GM19023 (cell line): ENCODE data around the gene UBE2N.
"Not testable (repeated sequence)": the region's sequence is repeated elsewhere in the genome, so short reads cannot be mapped to it uniquely, and the experiment has no call there.

Source experiments
- ATAC-seq: cut with Tn5 transposase; IDR thresholded peaks from one replicate; pipeline ENCODE4 v1.9.1; 2021; ENCODE audit warnings: mild to moderate bottlenecking, moderate library complexity; ENCODE audit not compliant: unreplicated experiment

Gene UBE2N

DNA sequence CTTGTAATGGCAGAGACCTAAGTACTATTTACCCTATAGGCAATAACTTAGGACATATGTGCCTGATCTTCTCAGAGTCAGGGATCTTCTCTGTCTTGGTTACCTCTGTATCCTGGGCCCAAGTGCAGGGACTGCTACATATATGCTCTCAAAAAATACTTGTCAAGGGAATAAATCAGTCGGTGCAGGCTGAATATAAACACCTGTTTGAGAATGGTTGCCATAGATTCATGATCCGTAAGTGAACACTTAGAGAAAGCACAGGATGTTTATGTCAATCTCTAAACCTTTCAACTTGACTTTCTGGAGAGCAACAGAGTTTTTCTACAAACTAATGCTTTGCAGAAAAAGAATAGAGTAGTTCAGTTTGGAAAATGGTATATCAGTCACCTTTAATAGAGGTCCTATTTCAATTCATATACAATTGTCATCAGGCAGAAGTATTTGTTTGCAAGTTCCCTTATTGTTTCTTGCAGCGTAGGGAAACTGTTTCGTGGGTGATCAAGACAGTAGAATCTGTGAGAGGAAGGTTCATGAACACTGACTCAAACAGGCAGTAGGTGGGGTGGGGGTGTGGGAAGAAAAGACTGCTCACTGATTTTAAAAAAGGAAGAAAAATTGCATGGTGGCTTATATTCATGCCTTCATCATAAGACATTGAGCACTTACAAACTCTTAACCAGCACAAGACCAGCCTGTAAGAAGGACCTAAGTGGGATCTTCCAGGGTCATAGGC is 6.0 kb upstream of the UBE2N start:
- ATAC-seq: no peak

DNA sequence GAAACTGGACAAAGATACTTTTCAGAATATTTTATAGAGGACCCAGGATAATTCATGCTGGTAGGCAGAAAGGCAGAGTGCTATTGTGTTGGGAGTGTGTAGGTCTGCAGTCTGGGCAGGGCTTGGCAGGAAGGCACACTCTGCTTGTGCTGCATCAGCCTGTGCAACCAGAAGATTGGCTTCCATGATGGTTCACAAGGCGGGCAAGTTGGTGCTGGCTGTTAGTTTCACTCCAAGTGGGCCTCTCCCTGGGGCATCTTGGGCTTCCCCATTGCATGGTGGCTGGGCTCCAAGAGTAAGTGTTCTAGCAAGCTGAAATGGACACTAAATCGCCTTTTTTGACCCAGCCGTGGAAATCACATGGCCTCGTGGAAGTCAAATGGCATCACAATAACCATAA is 1.8 kb upstream of the UBE2N start:
- ATAC-seq: no peak

DNA sequence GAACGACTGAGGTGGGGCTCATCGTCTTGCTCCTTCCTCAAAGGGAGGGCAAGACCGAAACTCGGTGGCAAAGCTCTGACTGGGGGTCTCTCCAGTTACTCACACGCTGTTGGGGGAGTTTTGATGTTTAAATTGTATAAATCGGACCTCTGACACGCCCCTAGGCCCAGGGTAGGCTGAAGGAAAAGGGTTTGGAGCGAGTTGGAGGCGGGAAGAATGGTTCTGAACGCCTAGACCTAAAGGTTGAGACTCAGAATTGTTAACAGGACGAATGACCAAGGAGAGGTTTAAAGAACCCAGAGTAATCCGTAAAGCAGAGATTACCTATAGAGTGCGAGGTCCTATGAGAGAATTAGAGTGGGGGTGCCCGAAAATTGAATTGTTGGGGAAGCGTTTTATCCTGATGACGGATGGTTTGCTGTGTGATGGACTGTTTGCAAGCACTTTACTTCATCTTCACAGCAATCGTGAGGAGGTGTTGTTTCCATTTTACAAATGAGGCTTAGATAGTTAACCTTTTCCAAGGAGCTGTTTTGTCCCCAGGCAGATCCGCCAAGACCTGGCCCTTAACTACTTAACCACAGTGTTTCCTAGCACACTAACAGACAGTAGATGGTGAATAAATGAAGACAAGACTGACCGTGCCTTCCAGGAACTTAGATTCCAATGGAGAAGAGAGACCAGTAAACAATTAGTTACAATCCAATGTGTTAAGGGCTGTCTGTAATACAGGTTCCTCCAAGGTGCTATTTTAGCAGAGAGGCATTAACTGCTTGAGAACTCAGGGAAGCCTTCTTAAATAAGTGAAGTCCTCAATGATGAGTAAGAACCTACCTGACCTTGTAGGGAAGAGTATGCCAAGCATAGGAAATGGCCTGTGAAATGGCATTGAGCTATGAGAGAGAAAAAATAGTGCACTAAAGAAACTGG is 929 bp upstream of the UBE2N start:
- ATAC-seq: peak; percentile 1

DNA sequence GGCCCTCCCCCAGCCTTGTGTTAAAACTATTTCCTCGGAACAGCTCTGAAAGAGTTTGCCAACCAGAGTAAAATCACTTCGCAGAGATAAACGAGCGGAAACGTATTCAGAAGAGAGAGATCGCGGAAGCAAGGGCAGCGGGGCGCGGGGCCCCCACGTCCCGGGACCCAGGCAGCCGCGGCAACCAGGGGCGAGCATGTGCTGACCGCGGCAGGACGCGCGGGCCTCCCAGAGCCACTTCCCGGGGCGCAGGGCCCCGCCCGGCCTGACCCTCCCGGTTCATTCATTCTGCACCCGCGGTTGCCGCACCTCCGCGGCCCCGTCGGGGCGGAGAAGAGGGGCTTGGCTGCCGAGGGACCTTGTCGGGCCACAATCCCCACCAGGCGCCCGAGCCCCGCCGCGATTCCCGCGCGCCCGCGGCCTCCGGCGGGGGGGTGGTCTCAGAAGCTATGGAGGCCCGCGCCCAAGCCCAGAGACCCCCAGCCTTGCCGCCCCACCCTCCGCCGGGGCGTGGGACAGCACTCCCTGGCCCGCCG is 598 bp downstream of the UBE2N start:
- ATAC-seq: peak; percentile 8

DNA sequence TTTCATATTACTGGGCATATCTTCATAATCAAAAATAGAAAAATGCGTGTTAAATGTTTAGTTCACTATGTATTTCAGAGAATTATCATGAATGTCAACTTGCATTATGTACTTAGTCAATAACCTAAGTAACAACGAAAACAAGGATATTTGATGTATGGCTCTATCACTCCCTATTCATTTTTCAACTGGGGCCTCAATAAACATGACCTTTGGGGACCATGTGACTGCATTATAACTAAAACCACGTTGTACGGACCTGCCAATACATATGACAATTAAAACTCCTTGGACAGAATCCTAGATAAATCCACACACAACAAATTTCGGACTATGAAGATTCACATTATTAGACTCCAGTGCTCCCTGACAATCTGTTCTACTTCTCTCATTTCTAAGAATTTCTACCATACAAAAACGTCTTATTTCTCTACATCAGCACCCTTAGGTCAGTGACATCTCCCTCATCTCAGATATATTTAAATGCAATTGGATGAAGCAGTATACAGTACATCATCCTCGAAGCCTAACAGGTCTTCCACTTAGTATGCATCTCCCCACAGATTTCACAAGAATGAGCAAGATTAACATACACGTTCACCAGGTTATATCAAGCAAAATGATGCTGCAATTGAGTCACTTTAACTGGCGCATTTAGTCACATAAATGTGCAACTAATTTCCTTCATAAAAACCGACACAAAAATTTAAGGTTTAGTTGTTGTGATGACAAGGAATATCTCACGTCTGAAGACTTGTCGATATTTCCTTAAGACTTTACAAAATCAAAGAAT is 1.5 kb downstream of the UBE2N start:
- no peak for ATAC-seq

DNA sequence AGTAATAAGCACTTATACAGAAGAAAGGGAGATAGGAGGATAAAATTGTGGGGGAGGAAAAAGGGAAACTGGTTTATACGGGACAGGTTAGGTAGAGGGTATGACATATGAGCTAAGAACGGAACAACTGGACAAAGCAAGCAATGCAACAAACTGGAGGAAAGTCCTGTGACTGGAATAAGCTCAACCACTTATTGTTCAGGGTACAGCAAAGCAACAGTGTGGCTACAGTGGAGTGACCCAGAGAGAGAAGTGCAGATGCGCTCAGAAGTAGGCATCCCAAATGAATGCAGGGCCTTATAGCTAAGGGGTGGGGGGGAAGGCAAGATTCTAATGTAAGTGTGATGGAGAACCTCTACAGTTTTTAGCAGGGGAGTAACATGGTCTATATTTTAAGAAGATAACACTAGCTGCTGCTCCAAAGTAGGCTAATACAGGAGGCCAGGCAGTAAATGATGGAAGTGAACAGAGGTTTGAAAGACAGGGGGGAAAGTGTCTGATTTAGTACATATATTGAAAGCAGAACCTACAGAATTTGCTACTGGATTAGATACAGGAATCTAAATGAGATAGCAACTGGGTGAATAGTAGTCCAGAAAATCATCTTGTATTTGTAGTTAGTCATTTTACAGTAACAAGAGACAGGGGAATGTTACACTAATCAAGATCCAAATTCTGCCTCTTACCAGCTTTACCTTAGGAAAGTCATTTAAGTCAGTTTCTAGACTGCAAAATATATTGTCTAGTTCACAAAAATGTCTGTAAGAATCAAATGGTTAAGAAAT is 3.3 kb downstream of the UBE2N start:
- ATAC-seq: no peak

DNA sequence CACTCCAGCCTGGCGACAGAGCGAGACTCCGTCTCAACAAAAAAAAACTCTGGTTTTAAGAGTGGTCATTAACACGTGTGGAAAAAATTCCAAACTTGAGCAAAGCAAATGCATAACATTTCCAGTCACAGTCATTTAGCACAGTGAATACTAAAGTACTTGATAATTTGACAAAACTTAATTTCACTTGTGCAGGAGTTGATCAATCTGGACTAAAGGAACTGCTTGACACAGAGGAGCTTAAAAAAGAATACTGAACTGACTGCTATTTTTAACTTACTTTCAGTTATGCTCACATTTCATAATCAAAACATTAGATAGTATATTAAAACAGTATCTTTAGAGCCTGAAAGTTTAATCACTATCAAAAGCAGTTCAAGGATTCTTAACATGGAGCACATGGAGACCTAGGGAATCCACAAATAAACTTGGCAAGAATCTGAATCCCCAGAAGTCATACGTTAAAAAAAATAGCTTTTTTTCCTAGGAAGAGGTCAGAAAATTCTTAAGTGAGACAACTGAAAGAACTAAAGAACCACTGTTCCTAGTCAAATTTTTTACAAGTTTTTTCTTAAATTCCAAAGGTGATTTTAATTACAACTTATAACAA is 7.4 kb downstream of the UBE2N start:
- no peak for ATAC-seq

DNA sequence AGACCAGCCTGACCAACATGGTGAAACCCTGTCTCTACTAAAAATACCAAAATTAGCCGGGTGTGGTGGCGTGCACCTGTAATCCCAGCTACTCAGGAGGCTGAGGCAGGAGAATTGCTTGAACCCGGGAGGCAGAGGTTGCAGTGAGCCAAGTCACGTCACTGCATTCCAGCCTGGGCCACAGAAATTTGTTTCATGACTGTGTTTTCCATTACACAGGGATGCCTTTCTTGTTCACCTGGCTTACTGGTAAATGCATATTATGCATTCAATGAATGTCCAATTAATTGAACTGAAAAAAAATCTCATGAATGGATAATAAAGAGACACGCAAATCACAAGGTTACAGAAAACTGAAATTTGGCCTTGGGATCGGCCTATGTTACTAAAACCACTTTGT is 9.7 kb downstream of the UBE2N start:
- not testable (repeated sequence) for ATAC-seq

DNA sequence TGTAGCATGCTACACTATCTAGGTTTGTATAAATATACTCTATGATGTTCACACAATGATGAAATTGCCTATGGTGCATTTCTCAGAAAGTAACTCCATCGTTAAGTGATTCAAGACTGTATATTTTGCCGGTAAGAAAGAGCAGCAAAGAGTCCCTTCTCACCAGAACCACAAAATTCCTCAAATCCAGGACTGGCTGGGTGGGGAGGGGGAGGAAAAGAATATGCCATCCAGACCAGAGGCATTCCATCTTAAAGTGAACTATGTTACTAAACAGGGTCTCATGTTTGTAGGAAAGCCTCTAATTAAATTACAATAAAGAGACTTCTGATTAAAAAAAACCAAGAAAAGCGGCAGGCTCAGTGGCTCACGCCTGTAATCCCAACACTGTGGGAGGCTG is 11.5 kb downstream of the UBE2N start:
- ATAC-seq: no peak

DNA sequence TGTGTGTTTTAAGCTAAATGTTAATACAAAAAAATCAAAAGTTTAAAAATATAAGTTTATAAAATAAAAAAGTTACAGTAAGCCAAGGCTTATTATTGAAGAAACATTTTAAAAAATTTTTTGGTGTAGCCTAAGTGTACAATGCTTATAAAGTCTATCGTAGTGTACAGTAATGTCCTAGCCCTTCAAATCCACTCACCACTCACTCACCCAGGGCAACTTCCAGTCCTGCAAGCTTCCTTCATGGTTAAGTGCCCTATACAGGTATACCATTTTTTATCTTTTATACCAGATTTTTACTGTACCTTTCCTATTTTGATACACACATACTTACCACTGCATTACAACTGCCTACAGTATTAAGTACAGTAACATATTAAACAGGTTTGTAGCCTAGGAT is 11.9 kb downstream of the UBE2N start:
- no peak for ATAC-seq

DNA sequence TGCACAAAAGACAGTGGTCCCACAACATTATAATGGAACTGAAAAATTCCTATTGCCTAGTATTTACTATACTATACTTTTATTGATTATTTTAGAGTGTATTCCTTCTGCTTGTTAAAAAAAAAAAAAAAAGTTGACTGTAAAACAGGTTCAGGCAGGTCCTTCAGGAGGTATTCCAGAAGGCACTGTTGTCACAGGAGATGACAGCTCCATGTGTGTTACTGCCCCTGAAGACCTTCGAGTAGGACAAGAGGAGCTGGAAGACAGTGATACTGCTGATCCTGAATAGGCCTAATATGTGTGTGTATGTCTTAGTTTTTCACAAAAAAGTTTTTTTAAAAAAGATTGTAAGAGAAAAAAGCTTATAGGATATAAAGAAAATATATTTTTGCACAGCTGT is 12.3 kb downstream of the UBE2N start:
- no peak for ATAC-seq

DNA sequence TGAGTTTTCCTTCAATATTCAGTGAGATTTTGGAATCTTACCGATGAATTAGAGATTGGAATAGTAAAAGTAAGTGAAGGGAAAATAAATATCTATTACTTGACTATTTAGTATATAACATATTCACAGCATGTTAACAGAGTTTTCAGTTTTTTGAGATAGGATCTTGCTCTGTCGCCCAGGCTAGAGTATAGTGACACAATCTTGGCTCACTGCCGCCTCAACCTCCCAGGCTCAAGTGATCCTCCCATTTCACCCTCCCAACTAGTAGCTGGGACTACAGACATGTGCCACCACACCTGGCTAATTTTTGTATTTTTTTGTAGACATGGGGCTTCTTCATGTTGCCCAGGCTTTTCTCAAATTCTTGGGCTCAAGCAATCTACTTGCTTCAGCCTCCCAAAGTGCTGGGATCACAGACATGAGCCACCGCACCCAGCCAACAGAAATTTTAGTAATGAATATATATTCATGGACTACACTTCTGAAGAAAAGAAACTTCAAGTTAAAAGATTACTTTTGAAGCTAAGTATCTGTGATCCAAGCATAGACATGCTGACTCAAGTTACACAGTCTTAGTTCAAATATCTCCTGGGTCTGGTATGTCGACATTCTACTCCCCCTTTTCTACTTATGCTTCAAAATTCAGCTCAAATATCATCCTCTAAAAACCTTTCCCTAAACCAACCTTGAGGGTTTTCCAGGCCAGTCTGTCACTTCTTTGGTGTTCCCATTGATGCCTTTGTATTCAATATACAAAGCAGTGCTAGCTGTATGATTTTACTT is 13.8 kb downstream of the UBE2N start:
- ATAC-seq: no peak

DNA sequence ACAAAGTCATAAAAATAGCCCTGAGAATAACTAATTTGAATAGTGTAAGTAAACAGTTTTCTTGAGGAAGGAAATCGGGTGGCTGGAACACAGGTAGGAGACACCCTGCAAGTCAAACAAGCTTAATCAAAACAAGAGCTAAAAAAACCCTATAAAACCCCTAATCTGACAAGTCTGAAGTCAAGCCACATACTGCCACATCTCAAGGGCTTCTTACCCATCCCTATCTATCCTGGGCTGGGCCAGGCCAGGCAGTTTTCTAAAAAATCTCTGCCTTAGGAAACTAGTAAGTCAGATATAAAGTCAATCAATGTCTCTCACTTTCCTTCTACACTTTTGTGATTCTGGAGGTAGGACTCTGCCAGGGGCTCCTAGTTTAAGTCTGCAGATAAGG is 15.3 kb downstream of the UBE2N start:
- ATAC-seq: no peak

DNA sequence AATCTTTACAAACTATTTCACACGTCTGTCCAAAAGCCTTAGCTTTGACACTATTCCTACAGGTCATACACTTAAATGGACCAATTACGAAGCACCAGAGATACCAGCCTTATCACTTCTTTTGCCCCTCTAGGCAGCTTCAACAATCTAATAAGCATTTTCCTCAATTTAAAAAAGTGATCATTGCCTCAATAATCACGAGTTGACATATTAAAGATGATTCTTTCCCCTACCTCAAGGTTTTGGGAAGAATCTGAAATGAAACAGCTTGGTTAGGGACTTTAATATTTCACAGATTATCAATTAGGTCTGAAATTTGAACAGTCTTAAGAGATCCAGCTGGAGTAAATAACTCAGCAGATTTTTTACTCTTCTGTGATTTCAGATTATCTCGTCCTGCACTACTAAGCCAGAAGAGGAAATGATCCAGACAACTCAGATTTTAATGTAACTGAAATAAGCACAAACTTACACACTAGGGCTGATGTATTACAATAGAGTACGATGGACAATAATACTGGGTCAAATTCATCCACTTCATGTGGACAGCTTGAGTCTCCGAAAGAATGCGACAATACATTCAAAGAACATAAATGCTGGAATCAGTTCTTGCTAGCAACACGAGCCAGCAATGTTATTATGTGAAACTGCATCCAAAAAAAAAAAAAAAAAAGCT is 15.9 kb downstream of the UBE2N start:
- ATAC-seq: no peak

DNA sequence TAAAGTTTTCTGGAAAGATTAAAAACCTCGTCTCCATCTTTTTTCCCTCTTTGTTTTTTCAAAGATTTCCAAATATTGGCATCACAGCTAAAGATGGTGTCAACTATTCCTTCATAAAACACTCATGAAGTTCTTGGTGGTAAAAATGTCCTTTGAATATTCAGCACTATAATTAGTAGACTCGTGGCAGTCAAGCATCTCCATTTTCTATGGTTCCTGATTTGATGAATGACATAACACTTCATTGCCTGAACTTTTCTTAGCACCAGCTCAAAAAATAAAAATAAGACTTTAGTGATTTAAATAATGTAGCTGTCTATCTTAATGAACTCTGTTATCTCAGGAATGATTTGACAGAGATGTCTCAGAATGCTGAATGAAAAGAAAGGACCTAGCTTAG is 19.7 kb downstream of the UBE2N start:
- no peak for ATAC-seq

DNA sequence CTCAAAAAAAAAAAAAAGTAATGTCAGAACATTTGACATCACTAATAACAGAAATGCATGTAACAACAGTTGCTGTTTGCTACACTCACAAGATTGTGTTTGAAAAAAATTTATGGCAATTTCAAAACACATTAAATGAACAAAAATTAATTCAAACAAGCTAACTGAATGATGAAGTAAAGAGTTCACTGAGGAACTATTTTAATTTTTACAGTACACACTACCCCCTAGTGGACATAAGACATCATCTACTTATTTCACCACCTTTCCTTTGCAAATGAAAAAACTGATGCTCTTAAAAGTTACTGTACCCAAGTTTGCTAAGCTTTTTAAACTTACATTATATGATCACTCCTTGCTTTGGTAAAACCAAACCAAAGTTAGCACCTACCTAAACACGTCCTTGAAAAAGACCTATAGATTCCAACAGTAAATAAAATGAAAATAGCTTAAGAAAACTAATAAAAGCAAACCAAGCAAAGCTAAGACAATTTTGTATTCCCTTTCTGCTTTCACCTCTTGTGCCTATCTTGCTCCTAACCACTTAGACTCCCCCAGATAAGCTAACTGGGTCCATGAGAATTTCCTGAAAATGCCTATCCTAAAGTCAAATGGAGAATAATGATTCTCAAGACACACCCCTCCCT is 22.2 kb downstream of the UBE2N start:
- ATAC-seq: no peak

DNA sequence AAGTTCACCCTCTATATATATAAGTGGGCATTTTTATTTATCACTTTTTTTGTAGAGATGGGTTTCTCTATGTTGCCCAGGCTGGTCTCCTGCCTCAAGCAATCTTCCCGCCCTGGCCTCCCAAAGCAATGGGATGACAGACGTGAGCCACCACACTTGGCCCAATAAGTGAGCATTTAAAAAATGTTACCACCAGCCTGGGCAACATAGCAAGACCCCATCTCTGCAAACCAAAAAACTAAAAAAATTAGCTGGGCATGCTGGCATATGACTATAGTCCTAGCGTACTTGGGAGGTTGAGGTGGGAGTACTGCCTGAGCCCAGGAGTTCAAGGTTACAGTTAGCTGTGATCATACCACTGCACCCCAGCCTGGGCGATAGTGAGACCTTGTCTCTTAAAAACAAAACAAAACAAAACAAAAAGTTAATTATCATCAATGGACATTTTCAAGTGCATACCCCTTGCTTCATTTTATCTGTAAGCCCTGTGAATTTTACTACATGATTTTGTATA is 23.7 kb downstream of the UBE2N start:
- ATAC-seq: no peak
